Measurements from ENCODE around the gene FLNB. TPM values are rescaled to one million over a fixed set of nuclear protein-coding genes. Genes with fewer than 3 reads are reported as not detected.

FLNB gene
- total RNA-seq, 4 donors from 2014 or later = 60.2 to 138 (median 96.2) TPM

DNA sequence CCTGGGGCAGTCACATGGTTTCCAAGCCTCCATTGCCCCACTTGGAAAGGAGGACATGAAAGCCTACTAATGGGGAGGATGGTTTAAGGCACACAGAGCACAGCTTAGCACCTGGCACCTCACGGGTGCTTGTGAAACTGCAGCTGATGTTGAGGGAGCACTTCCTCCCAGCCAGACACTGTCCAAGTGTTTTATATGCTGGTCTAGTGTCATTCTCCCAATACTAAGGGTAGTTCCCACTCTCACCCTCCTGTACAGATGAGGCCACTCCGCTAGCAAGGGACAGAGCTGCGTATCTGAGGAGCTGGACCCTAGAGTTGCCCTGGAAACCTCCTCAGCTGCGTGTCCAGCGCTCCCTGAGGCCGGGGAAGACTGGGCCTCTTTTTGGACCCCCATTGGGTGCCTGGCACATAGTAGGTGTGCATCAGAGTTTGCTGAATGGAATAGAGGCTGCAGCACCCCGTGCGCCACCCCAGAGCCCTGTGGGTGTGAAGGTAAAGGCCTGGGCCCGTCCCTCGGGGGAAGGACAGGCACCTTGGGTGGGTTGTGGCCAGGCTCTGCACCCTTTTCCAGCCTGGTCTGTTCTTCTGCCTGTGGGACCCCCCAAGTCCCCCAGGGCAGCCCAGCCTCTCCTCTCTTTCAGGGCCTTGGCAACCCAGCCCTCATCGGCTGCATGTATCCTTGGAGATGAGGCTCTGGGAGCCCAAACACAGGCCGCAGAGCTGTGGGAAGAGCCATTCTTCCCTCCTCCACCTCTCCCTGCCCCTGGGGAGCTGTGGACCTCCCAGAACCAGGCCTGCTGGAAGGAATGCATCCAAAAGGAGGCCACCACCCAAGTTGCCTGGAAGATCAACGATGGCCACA, 171.2 kb downstream of the FLNB start:
- Histone ChIP-seq H3K9me3 (no peaks in the 10 kb centered on the region), H3K4me1 (peaks cover 2 to 45% (median 15%) of the 10 kb centered on the region in 3 donors), H3K27me3 (no peaks in the 10 kb centered on the region), H3K4me3 (no peak overlapping the region), H3K27ac (no peak overlapping the region), H3K36me3 (no peaks in the 10 kb centered on the region)
- WGBS, 2 donors (ENCODE audit: low coverage in 1 of 2) = 17 to 86% methylated on average over 1 to 2 of the region's 13 CpGs
- TF ChIP-seq POLR2AphosphoS5 (IDR thresholded peaks at IDR 0.05) = no peak
- TF ChIP-seq EP300 (IDR thresholded peaks at IDR 0.05) = no peak
- TF ChIP-seq, protein P1, sequence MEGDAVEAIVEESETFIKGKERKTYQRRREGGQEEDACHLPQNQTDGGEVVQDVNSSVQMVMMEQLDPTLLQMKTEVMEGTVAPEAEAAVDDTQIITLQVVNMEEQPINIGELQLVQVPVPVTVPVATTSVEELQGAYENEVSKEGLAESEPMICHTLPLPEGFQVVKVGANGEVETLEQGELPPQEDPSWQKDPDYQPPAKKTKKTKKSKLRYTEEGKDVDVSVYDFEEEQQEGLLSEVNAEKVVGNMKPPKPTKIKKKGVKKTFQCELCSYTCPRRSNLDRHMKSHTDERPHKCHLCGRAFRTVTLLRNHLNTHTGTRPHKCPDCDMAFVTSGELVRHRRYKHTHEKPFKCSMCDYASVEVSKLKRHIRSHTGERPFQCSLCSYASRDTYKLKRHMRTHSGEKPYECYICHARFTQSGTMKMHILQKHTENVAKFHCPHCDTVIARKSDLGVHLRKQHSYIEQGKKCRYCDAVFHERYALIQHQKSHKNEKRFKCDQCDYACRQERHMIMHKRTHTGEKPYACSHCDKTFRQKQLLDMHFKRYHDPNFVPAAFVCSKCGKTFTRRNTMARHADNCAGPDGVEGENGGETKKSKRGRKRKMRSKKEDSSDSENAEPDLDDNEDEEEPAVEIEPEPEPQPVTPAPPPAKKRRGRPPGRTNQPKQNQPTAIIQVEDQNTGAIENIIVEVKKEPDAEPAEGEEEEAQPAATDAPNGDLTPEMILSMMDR (IDR thresholded peaks at IDR 0.05) = no peak
- no peak for TF ChIP-seq POLR2A (IDR thresholded peaks at IDR 0.05)
- no peak for ATAC-seq

GRCh38 chr3:58180099-58180880, 172.1 kb downstream of the FLNB start:
- TF ChIP-seq, protein P1 (IDR thresholded peaks at IDR 0.05) = no peak
- no peak for TF ChIP-seq POLR2AphosphoS5 (IDR thresholded peaks at IDR 0.05)
- no peak for TF ChIP-seq POLR2A (IDR thresholded peaks at IDR 0.05)
- TF ChIP-seq EP300 (IDR thresholded peaks at IDR 0.05) = no peak
- no peak for ATAC-seq
- Histone ChIP-seq H3K4me3 (no peak overlapping the region), H3K27ac (no peak overlapping the region), H3K27me3 (no peaks in the 10 kb centered on the region), H3K36me3 (no peaks in the 10 kb centered on the region), H3K4me1 (peaks cover 0 to 37% (median 12%) of the 10 kb centered on the region in 3 donors), H3K9me3 (no peaks in the 10 kb centered on the region)
- 85 to 100% methylated on average over 1 to 7 of the region's 12 CpGs for WGBS, 2 donors (ENCODE audit: low coverage in 1 of 2)

- Histone ChIP-seq H3K36me3 (no peaks in the 10 kb centered on the region), H3K27ac (no peak overlapping the region), H3K4me1 (peaks cover 0 to 29% (median 6%) of the 10 kb centered on the region in 3 donors), H3K4me3 (no peak overlapping the region), H3K27me3 (no peaks in the 10 kb centered on the region), H3K9me3 (no peaks in the 10 kb centered on the region)
- TF ChIP-seq EP300 (IDR thresholded peaks at IDR 0.05) (no peak), POLR2A (IDR thresholded peaks at IDR 0.05) (no peak), POLR2AphosphoS5 (IDR thresholded peaks at IDR 0.05) (no peak)
- TF ChIP-seq, protein P1 (IDR thresholded peaks at IDR 0.05) = no peak
- WGBS, 2 donors (ENCODE audit: low coverage in 1 of 2) = 100% methylated on average over 1 of the region's 1 CpG; no CpG with 5 or more reads in 1 of the 2 donors
- no peak for ATAC-seq
Measured at GRCh38 chr3:58180940-58181587, 172.8 kb downstream of the FLNB start.

DNA sequence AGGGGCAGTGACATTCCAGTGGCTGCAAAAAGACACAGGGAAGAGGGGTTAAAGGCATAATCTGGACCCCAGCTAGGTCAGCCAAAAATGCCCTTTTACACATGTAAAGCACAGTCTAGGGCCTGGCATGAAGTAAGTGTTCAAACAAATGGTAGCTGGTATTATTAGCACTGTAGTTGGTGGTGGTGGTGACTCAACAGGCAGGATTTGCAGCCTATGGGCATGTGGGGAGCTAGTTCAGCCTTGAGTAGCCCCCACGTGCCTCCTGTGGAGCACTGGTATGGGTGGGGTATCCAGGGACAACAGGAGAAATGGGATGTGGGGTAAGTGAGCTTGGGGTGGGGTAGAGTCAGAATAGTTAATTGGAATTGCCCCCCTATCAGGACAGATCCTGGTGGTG, 175.0 kb downstream of the FLNB start:
- H3K9me3 ChIP-seq = no peaks in the 10 kb centered on the region
- 88% methylated on average over 1 of the region's 1 CpG; no CpG with 5 or more reads in 1 of the 2 donors for WGBS, 2 donors (ENCODE audit: low coverage in 1 of 2)
- no peak overlapping the region for H3K4me3 ChIP-seq
- H3K4me1 ChIP-seq = peaks cover 0 to 7% (median 0%) of the 10 kb centered on the region in 3 donors
- H3K27me3 ChIP-seq = no peaks in the 10 kb centered on the region
- no peak for TF ChIP-seq POLR2A (IDR thresholded peaks at IDR 0.05)
- TF ChIP-seq EP300 (IDR thresholded peaks at IDR 0.05) = no peak
- TF ChIP-seq, protein P1 (IDR thresholded peaks at IDR 0.05) = no peak
- TF ChIP-seq POLR2AphosphoS5 (IDR thresholded peaks at IDR 0.05) = no peak
- no peak for ATAC-seq
- no peak overlapping the region for H3K27ac ChIP-seq
- H3K36me3 ChIP-seq = no peaks in the 10 kb centered on the region
